C4-2B (cell line): Measurements from ENCODE around the gene KHDRBS2.

Experiments
- ZFX ChIP-seq: fragments of 450-650 bp; IDR thresholded peaks from 2 replicates; pipeline ENCODE4 v1.6.1; 2017
- TF ChIP-seq, protein P1 (sequence below): fragments of 450-650 bp; conservative IDR thresholded peaks from 2 replicates; pipeline ENCODE4 v1.5.1; 2017; ENCODE audit warnings: mild to moderate bottlenecking

DNA sequence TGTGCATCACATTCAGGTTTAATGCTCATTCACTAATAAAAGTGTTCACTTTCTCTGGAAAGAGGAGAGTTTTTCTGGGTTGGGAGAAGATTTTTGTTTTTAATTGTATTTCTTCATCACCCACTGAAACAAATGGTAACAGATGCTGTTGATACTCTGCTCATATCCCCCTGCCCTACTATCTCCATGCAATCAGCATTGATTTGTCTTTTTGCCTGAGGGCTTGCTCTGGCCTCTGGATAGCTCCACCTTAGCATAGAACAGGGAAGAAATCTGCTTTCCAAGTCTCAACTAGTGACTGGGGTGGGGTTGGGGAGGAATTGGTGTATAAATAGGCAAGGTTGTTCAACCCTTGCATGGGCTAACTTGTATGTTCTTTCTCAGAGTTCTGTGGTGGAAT is 296.4 kb downstream of the KHDRBS2 start:
- TF ChIP-seq, protein P1, sequence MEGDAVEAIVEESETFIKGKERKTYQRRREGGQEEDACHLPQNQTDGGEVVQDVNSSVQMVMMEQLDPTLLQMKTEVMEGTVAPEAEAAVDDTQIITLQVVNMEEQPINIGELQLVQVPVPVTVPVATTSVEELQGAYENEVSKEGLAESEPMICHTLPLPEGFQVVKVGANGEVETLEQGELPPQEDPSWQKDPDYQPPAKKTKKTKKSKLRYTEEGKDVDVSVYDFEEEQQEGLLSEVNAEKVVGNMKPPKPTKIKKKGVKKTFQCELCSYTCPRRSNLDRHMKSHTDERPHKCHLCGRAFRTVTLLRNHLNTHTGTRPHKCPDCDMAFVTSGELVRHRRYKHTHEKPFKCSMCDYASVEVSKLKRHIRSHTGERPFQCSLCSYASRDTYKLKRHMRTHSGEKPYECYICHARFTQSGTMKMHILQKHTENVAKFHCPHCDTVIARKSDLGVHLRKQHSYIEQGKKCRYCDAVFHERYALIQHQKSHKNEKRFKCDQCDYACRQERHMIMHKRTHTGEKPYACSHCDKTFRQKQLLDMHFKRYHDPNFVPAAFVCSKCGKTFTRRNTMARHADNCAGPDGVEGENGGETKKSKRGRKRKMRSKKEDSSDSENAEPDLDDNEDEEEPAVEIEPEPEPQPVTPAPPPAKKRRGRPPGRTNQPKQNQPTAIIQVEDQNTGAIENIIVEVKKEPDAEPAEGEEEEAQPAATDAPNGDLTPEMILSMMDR: no peak
- no peak for TF ChIP-seq ZFX
